GM12878 (cell line): ENCODE data around the gene COPS6. TPM values are rescaled to one million over a fixed set of nuclear protein-coding genes. Genes with fewer than 3 reads are reported as not detected.

ENCODE experiments used
- ATAC-seq: fragments of 200-7000 bp; cut with Tn5 transposase; 3 replicates; pipeline ENCODE4 v1.9.1; 2020; ENCODE audit warnings: mild to moderate bottlenecking, moderate library complexity
- BruUV-seq: library from RNA; stranded (reverse); fragments of 400-500 nt; replicated peaks from 2 replicates; lab custom pipeline; 2021; lab: Mats Ljungman, UMichigan
- CTCF ChIA-PET: fragments of 300-600 bp; sonication (Branson Sonifier 250); formaldehyde crosslinking; extraction: SDS; loops from one replicate; lab custom pipeline; 2021; ENCODE audit warnings: inconsistent platforms; lab: Yijun Ruan, JAX
- POLR2A ChIA-PET: fragments of 350-600 bp; formaldehyde crosslinking; extraction: SDS; loops from one replicate; lab custom pipeline; 2021; ENCODE audit warnings: inconsistent platforms; lab: Charles Lee
- RAD21 ChIA-PET: fragments of 300-600 bp; sonication (Branson Sonifier 250); formaldehyde crosslinking; loops from one replicate; lab custom pipeline; 2023; ENCODE audit warnings: antibody characterized with exemption; ENCODE audit not compliant: unreplicated experiment; lab: Charles Lee
- SMC1A ChIA-PET: fragments of 300-600 bp; sonication (Branson Sonifier 250); formaldehyde crosslinking; loops from one replicate; lab custom pipeline; 2023; ENCODE audit not compliant: unreplicated experiment, uncharacterized antibody; lab: Charles Lee
- DNase-seq: peaks from one replicate; pipeline ENCODE4 v3.0.0-alpha.2; 2011; ENCODE audit warnings: low read depth, low spot score
- FAIRE-seq: peaks from 3 replicates; lab custom pipeline; 2011; peaks lifted over from hg19 to GRCh38; lab: Jason Lieb, UNC
- H2AFZ ChIP-seq: 2 replicates; pipeline ENCODE4 v1.6.0; 2011; ENCODE audit warnings: low read depth, low read length, control low read depth; ENCODE audit not compliant: control insufficient read depth
- H3K27ac ChIP-seq: 2 replicates; pipeline ENCODE4 v1.5.1; 2011; ENCODE audit warnings: control low read depth; ENCODE audit not compliant: control insufficient read depth, insufficient read depth
- H3K27me3 ChIP-seq, 2 experiments: replicated peaks in 1 of 2; 2 replicates each; pipeline versions ENCODE4 v1.6.0 to v1.6.1; 2011; ENCODE audit warnings: low read length in 1 of 2; ENCODE audit not compliant: control insufficient read depth in 2 of 2, insufficient read depth in 2 of 2
- H3K36me3 ChIP-seq, 2 experiments: 2 replicates each; pipeline ENCODE4 v1.5.1; 2011; ENCODE audit warnings: low read length in 1 of 2; ENCODE audit not compliant: control insufficient read depth in 2 of 2, insufficient read depth in 2 of 2
- H3K4me1 ChIP-seq: 2 replicates; pipeline ENCODE4 v1.6.1; 2011; ENCODE audit warnings: mild to moderate bottlenecking, low read length, moderate library complexity, mixed read lengths; ENCODE audit not compliant: control insufficient read depth, insufficient read depth
- H3K4me2 ChIP-seq: 2 replicates; pipeline ENCODE4 v1.6.0; 2011; ENCODE audit warnings: control low read depth; ENCODE audit not compliant: control insufficient read depth, insufficient read depth
- H3K4me3 ChIP-seq: fragments of 200-600 bp; sonication (generic); 2 replicates; pipeline ENCODE4 v1.5.1; 2016
- H3K79me2 ChIP-seq: 2 replicates; pipeline ENCODE4 v1.6.0; 2011; ENCODE audit warnings: low read length; ENCODE audit not compliant: control insufficient read depth, insufficient read depth
- H3K9ac ChIP-seq: 2 replicates; pipeline ENCODE4 v1.8.0; 2011; ENCODE audit warnings: low read length, control low read depth, mixed read lengths; ENCODE audit not compliant: control insufficient read depth, insufficient read depth
- H3K9me3 ChIP-seq: replicated peaks from 3 replicates; pipeline ENCODE4 v1.5.1; 2011; ENCODE audit warnings: mild to moderate bottlenecking, low read length; ENCODE audit not compliant: control insufficient read depth, insufficient read depth
- H4K20me1 ChIP-seq: 2 replicates; pipeline ENCODE4 v1.6.0; 2011; ENCODE audit not compliant: control insufficient read depth, insufficient read depth
- FOS ChIP-seq: IDR thresholded peaks from 3 replicates; pipeline ENCODE4 v1.6.1; 2011; ENCODE audit warnings: borderline replicate concordance; ENCODE audit not compliant: insufficient read length; ENCODE audit errors: extremely low read depth
- MAX ChIP-seq: IDR thresholded peaks from 2 replicates; pipeline ENCODE4 v1.6.1; 2012; ENCODE audit warnings: low read depth, low read length, improper control_type of control experiment
- MYB ChIP-seq: fragments of 150-350 bp; IDR thresholded peaks from 2 replicates; pipeline ENCODE4 v1.6.1; 2014; ENCODE audit warnings: mild to moderate bottlenecking, low read depth, low read length, borderline replicate concordance
- NFIC ChIP-seq: IDR thresholded peaks from 2 replicates; pipeline ENCODE4 v1.6.1; 2012; ENCODE audit warnings: low read depth, mild to moderate bottlenecking, inconsistent platforms, low read length, moderate library complexity
- PBX3 ChIP-seq: IDR thresholded peaks from 2 replicates; pipeline ENCODE4 v1.6.1; 2011; ENCODE audit warnings: mild to moderate bottlenecking, low read depth, low read length, moderate library complexity; ENCODE audit not compliant: insufficient replicate concordance
- PKNOX1 ChIP-seq: fragments of 450-650 bp; IDR thresholded peaks from 2 replicates; pipeline ENCODE4 v1.6.1; 2016; ENCODE audit warnings: mild to moderate bottlenecking
- PRDM15 ChIP-seq: fragments of 450-650 bp; formaldehyde crosslinking; IDR thresholded peaks from 2 replicates; pipeline ENCODE4 v1.4.0; 2020; ENCODE audit warnings: mild to moderate bottlenecking, moderate library complexity
- SRF ChIP-seq, 2 experiments: IDR thresholded peaks; 2 replicates each; pipeline ENCODE4 v1.6.1; 2011; ENCODE audit warnings: low read depth in 2 of 2, low read length in 2 of 2, mild to moderate bottlenecking in 1 of 2, moderate library complexity in 1 of 2
- SUPT20H ChIP-seq: IDR thresholded peaks from 2 replicates; pipeline ENCODE4 v1.6.1; 2011; ENCODE audit warnings: low read depth, mild to moderate bottlenecking, low read length, moderate library complexity, borderline replicate concordance; ENCODE audit not compliant: control insufficient read depth
- SUZ12 ChIP-seq: fragments of 200-600 bp; sonication (generic); IDR thresholded peaks from one replicate; pipeline ENCODE4 v1.6.1; 2018; ENCODE audit warnings: antibody characterized with exemption, mild to moderate bottlenecking; ENCODE audit not compliant: unreplicated experiment
- TCF3 ChIP-seq: IDR thresholded peaks from 2 replicates; pipeline ENCODE4 v1.6.1; 2012; ENCODE audit warnings: low read depth, mild to moderate bottlenecking, low read length, borderline replicate concordance; ENCODE audit not compliant: insufficient read depth
- TCF7 ChIP-seq: IDR thresholded peaks from 2 replicates; pipeline ENCODE4 v1.6.1; 2014; ENCODE audit warnings: antibody characterized with exemption, borderline replicate concordance
- ZNF384 ChIP-seq: IDR thresholded peaks from 2 replicates; pipeline ENCODE4 v1.6.1; 2012; ENCODE audit warnings: low read depth, mild to moderate bottlenecking, low read length, improper control_type of control experiment, borderline replicate concordance
- WGBS: methylation state at CpG from one replicate; pipeline ENCODE4 v1.1.6; 2016; ENCODE audit warnings: low lambda C conversion rate; ENCODE audit not compliant: insufficient replicate concordance, insufficient coverage; ENCODE audit errors: missing lambda C conversion rate; 5-methylcytosine and 5-hydroxymethylcytosine counted together
- in situ Hi-C: fragments of 300-500 bp; cut with MboI; formaldehyde crosslinking; loops from 9 replicates; pipeline ENCODE4 v1.14.3; 2018; ENCODE audit warnings: mixed read lengths
- intact Hi-C: fragments of 100-400 bp; cut with micrococcal nuclease; formaldehyde crosslinking; loops from one replicate; pipeline ENCODE4 v1.14.2; 2022; ENCODE audit not compliant: unreplicated experiment
- polyA plus RNA-seq, 11 experiments: library from polyadenylated mRNA; depleted of rRNA in 4 of 11; unstranded in 6 of 11; stranded (reverse) in 5 of 11; fragments of >200 nt; fragmentation: Nextera tagmentation in 4 of 11; fragmentation: Illumina TruSeq in 1 of 11; extraction: Ambion mirVana in 4 of 11; extraction: Trizol in 1 of 11; gene quantifications; 1 replicate in 1 of 11; 2 replicates in 10 of 11; pipeline versions ENCODE4 v1.2.1 to v1.2.3, GENCODE V29; 2011 to 2016; ENCODE audit warnings: inconsistent platforms in 2 of 11, missing spikeins in 2 of 11, low read depth in 1 of 11
- total RNA-seq, 4 experiments: library from RNA; depleted of rRNA in 3 of 4; stranded (reverse); fragments of >200 nt in 3 of 4; fragmentation: Illumina TruSeq in 1 of 4; extraction: Trizol in 1 of 4; gene quantifications; 2 replicates each; pipeline versions ENCODE4 v1.2.1 to v1.2.3, GENCODE V29; 2013 to 2021

COPS6 gene
- total and polyA plus RNA-seq, 10 of the 15 experiments (the other 5 are each of a cell fraction or from before 2014, with no cell fraction given): 28.5 to 182 (median 81.5) TPM

GRCh38 chr7:100102950-100103840 is 14.4 kb downstream of the COPS6 start:
- BruUV-seq: no TSS peak
- peaks cover 16 to 17% of the 10 kb centered on the region in 2 experiments for H3K36me3 ChIP-seq

More at GRCh38 chr7:100102950-100103840, 14.4 kb downstream of the COPS6 start:
- Histone ChIP-seq H3K4me3 (no peak overlapping the region), H3K27me3 (no peaks in the 10 kb centered on the region), H3K4me1 (peaks cover 16% of the 10 kb centered on the region), H3K9ac (no peak overlapping the region), H3K4me2 (peak overlapping the region; percentile 36; the same call in 1 of the 2 replicates), H2AFZ (no peak overlapping the region), H3K79me2 (peaks cover 29% of the 10 kb centered on the region), H3K9me3 (no peaks in the 10 kb centered on the region), H3K27ac (no peak overlapping the region), H4K20me1 (no peaks in the 10 kb centered on the region)
- no peak for DNase-seq
- 86% methylated on average over 16 of the region's 17 CpGs for WGBS
- ChIA-PET RAD21 (interaction anchor here (0.9 kb wide), 1 partner anchor 11 kb away, joined by 3 read pairs; no protein-coding TSS in a partner anchor), POLR2A (interaction anchor here (0.5 to 1.7 kb wide), 8 partner anchors 9 to 374 kb away, joined by 3 to 6 read pairs (median 4); partner anchors contain the start of gene ZKSCAN1), SMC1A (interaction anchor here (0.7 to 1.7 kb wide), 2 partner anchors 15 to 86 kb away, joined by 3 read pairs; no protein-coding TSS in a partner anchor), CTCF (no interaction called here)
- intact Hi-C loops: no loop called here
- TF ChIP-seq PKNOX1 (peak; percentile 26; the same call in 1 of the 2 replicates), FOS (no peak), ZNF384 (no peak), MAX (no peak), MYB (no peak), NFIC (no peak), SUPT20H (no peak), PBX3 (peak; percentile 33), TCF7 (no peak), PRDM15 (CRISPR knock-in tag) (no peak), SUZ12 (no peak), TCF3 (no peak), SRF (IDR thresholded peaks at IDR 0.05; ENCODE audit: low read depth in 2 of 2, low read length in 2 of 2) (no peak)
- in situ Hi-C loops: no loop called here
- no peak for FAIRE-seq
- ATAC-seq: no peak
